ENCODE measurements around the gene KCNQ5.
"Not testable (repeated sequence)": the region's sequence is repeated elsewhere in the genome, so short reads cannot be mapped to it uniquely, and the experiment has no call there.

The KCNQ5 gene

GRCh38 chr6:73216859-73217258, 595.0 kb downstream of the KCNQ5 start:
- no peak overlapping the region for H3K4me3 ChIP-seq (ENCODE audit: low read length)
- TF ChIP-seq ZNF274 (IDR thresholded peaks at IDR 0.05; ENCODE audit: low read depth, low read length) = no peak

GRCh38 chr6:73225396-73225795, 603.5 kb downstream of the KCNQ5 start, which contains the start of gene KHDC1L:
Gene KHDC1L (minus strand): TSS chr6:73225496. CDS start chr6:73225408, 88 bp downstream.
- no peak for TF ChIP-seq ZNF274 (IDR thresholded peaks at IDR 0.05; ENCODE audit: low read depth, low read length)
- H3K4me3 ChIP-seq (ENCODE audit: low read length) = no peak within 1 kb of the TSS

GRCh38 chr6:73227606-73228255, 605.9 kb downstream of the KCNQ5 start:
- no peak for TF ChIP-seq ZNF274 (IDR thresholded peaks at IDR 0.05; ENCODE audit: low read depth, low read length)
- H3K4me3 ChIP-seq (ENCODE audit: low read length) = no peak overlapping the region

- TF ChIP-seq ZNF274 (IDR thresholded peaks at IDR 0.05; ENCODE audit: low read depth, low read length) = no peak
- H3K4me3 ChIP-seq (ENCODE audit: low read length) = no peak overlapping the region
Observed at GRCh38 chr6:73231986-73232391, 610.1 kb downstream of the KCNQ5 start.

GRCh38 chr6:73233048-73233447, 611.2 kb downstream of the KCNQ5 start:
- H3K4me3 ChIP-seq (ENCODE audit: low read length) = no peak overlapping the region
- no peak for TF ChIP-seq ZNF274 (IDR thresholded peaks at IDR 0.05; ENCODE audit: low read depth, low read length)

GRCh38 chr6:73233971-73234370, 612.1 kb downstream of the KCNQ5 start:
- H3K4me3 ChIP-seq (ENCODE audit: low read length) = not testable (repeated sequence)

GRCh38 chr6:73234733-73235132, 612.9 kb downstream of the KCNQ5 start:
- H3K4me3 ChIP-seq (ENCODE audit: low read length) = no peak overlapping the region
- TF ChIP-seq ZNF274 (IDR thresholded peaks at IDR 0.05; ENCODE audit: low read depth, low read length) = no peak

- no peak overlapping the region for H3K4me3 ChIP-seq (ENCODE audit: low read length)
- TF ChIP-seq ZNF274 (IDR thresholded peaks at IDR 0.05; ENCODE audit: low read depth, low read length) = no peak
Observed at GRCh38 chr6:73236144-73236750, 614.4 kb downstream of the KCNQ5 start.

- no peak for TF ChIP-seq ZNF274 (IDR thresholded peaks at IDR 0.05; ENCODE audit: low read depth, low read length)
- H3K4me3 ChIP-seq (ENCODE audit: low read length) = no peak overlapping the region
Observed at GRCh38 chr6:73240730-73241129, 618.9 kb downstream of the KCNQ5 start.

- TF ChIP-seq ZNF274 (IDR thresholded peaks at IDR 0.05; ENCODE audit: low read depth, low read length) = no peak
- H3K4me3 ChIP-seq (ENCODE audit: low read length) = no peak overlapping the region
Observed at GRCh38 chr6:73242001-73242400, 620.1 kb downstream of the KCNQ5 start.
